Posterior vena cava (tissue), 2 donors: Measurements from ENCODE around the gene AP1G2. TPM values are rescaled to one million over a fixed set of nuclear protein-coding genes. Genes with fewer than 3 reads are reported as not detected.
"Not testable (repeated sequence)": the region's sequence is repeated elsewhere in the genome, so short reads cannot be mapped to it uniquely, and the experiment has no call there.

Source experiments
- DNase-seq: peaks from one replicate; pipeline ENCODE4 v3.0.0-alpha.2; 2020; ENCODE audit warnings: low spot score
- intact Hi-C, 2 donors: fragments of 100-400 bp; cut with DNase I; formaldehyde crosslinking; loops; one replicate each; pipeline versions ENCODE4 v1.14.1 to v1.14.2; 2022 to 2023
- long read RNA-seq, 2 donors: library from polyadenylated mRNA; unstranded; transcript quantifications; one replicate each; pipeline ENCODE4 v2.0.0, GENCODE V29; 2020 to 2021
- total RNA-seq, 2 donors: library from RNA; stranded (reverse); fragmentation: NEBNext Ultra II Directional; extraction: Animal tissue kit (Norgen Biotek cat#: 25700); gene quantifications; one replicate each; pipeline ENCODE4 v1.2.1, GENCODE V29; 2021
- donor health status: DM: yes; HTN: yes; CAD: no.
- donor health status: DM: yes; HTN: yes; CAD: no.

The AP1G2 gene, protein sequence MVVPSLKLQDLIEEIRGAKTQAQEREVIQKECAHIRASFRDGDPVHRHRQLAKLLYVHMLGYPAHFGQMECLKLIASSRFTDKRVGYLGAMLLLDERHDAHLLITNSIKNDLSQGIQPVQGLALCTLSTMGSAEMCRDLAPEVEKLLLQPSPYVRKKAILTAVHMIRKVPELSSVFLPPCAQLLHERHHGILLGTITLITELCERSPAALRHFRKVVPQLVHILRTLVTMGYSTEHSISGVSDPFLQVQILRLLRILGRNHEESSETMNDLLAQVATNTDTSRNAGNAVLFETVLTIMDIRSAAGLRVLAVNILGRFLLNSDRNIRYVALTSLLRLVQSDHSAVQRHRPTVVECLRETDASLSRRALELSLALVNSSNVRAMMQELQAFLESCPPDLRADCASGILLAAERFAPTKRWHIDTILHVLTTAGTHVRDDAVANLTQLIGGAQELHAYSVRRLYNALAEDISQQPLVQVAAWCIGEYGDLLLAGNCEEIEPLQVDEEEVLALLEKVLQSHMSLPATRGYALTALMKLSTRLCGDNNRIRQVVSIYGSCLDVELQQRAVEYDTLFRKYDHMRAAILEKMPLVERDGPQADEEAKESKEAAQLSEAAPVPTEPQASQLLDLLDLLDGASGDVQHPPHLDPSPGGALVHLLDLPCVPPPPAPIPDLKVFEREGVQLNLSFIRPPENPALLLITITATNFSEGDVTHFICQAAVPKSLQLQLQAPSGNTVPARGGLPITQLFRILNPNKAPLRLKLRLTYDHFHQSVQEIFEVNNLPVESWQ
- 10 to 100 TPM; 31.5 to 36.5 TPM for total RNA-seq
- long read RNA-seq, donor 1, partial matches to known transcripts = 0 of 7 reads
- long read RNA-seq, donor 1, other reads (novel, unspliced or antisense) = 4 of 7 reads
- long read RNA-seq, donor 2, partial matches to known transcripts = 2 of 34 reads
- long read RNA-seq, donor 2, other reads (novel, unspliced or antisense) = 29 of 34 reads

DNA sequence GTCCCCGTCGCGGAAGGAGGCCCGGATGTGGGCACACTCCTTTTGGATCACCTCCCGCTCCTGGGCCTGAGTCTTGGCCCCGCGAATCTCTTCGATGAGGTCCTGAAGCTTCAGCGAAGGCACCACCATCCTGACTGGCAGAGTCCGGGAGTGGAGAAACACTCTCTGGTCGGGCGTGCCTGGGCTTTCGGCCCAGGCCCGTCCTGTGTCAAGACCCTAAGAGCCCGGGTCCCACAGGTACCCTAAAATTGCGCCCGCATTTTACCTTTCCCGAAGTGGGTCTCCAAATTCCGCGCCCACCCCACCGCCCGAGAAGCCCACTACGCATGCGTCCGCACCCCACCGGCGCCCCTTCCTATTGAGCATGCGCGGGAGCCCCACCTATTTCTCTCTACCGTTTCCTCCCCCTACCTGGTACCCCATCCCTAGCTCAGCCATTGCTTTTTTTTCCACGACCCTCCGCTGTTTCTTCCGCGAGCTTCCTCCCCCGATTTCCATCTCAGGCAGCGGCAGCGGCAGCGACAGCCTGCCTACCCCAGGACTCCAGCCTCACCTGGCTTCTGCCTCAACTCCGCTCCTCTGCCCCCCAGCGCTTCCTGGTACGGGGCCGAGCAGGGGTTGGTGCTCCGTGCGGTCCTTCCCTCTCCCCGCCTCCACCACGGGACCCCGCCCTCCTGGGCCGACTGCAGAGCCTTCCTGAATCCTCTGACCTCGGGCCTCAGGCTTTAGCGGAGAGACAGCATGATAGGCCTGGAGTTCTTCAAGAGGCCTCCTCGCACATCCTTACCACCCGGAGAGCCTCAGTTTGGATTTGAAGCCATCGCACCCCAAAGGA, at the start of gene AP1G2:
AP1G2 (minus strand) TSS at position 606 of the 835 bp plus-strand sequence; CDS start at position 129, 477 bp downstream.
- intact Hi-C loops = loop anchor here in 1 of 2 donors (10.0 kb wide), 1 partner anchor 233 kb away; no protein-coding TSS in a partner anchor
- peak; percentile 95 for DNase-seq

DNA sequence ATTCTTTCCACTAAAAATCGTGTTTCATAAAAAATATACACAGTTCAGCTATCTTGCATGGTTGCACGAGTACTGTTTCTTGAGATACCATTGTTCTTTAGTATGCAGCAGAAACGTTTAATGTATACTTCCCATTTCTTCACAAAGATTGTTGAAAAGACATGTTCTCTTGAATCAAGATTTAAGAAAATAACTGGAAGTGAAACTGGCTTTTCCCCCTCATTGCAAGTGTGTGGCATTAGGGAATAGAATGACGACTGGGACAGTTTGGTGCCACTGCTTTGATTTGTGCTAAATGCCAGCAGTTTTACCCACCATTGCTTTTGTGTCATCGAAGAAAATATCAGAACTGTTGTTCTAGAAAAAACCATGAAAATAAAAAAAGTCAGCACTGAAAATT, 48.3 kb upstream of the AP1G2 start:
- DNase-seq = no peak
- intact Hi-C loops = no loop called here

DNA sequence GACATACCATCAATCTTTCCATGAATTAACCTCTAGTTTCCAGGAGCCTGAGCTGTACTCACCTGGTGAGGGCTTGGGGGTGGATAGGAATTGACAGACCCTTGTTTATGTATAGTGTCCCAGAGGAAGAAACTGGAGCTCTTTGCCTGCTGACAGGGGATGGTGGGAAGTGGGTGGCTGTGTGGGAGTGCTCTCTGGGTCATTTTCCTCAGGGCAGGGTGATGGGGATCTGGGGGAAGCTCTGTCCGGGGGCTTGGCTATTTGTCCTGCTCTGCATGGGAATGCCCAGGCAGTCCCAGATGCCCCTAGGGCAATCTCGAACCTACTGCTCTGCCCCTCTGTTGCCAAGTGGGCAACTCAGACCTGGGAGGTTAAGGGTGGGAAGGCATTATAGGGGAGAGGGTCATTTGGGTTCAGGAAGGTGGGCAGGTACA, 46.8 kb upstream of the AP1G2 start:
- intact Hi-C loops = no loop called here
- no peak for DNase-seq

DNA sequence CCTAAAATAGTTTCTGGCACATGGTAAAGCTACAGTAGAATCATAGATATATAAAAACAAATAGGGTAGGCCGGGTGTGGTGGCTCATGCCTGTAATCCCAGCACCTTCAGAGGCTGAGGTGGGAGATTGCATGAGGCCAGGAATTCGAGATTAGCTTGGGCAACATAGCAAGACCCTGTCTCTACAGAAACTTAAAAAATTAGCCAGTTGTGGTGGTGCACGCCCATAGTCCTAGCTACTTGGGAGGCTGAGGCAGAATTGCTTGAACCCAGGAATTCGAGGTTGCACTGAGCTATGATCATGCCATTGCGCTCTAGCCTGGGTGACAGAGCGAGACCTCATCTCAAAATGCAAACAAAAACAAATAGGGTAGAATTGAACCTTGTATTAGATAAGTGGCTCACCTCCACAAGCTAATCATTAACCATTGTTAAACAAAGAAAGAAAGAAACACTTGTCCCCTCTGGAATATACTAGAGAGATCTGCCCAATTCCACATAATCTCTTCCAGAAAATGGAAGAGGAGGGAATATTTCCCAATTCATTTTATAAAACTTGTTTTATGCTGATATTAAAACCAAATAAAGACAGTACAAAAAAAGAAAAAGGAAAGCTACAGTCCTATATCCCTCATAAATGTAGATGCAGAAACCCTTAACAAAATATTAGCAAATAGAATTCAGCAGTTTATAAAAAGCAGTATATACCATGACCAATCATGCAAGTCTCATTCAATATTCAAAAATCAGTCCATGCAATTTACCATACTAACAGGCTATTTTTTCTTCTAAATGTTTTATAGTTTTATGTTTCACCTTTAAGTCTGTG, 45.9 kb upstream of the AP1G2 start:
- intact Hi-C loops = no loop called here
- DNase-seq = no peak

DNA sequence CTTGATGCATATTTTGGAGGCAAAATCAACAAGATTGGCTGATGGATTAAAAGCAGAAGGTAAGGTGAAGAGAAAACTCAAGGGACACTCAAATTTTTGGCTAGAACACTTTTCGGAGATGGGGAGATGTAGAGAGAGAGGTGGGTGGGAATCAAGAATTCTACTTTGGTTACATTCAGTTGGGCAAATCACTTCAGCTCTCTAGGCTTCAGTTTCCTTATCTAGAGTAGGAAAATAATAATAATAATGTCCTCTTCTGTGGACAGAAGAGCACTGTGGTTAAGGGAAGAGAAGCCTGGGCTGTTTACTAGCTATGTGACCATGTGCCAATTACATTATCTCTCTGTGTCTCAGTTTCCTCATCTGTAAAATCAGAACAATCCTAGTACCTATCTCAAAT, 45.2 kb upstream of the AP1G2 start:
- intact Hi-C loops = no loop called here
- no peak for DNase-seq

DNA sequence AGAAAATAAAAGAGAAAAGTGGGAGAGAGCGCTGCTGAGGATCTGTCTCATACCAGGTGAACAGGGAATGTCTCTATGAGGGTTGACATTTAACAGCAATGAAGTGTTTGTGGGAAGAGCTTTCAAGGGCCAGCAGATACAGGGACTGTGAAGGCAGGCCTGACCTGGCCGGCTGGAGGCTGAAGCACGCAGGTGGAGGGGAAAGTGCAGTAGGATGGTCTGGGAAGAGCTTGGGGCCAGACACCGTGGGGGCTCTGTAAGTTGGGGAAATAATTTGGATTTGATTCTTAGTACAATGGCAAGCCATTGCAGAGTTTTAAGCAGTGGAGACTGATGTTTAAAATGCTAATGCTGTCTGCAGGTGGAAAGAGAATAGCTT, 44.8 kb upstream of the AP1G2 start:
- intact Hi-C loops = no loop called here
- DNase-seq = no peak

DNA sequence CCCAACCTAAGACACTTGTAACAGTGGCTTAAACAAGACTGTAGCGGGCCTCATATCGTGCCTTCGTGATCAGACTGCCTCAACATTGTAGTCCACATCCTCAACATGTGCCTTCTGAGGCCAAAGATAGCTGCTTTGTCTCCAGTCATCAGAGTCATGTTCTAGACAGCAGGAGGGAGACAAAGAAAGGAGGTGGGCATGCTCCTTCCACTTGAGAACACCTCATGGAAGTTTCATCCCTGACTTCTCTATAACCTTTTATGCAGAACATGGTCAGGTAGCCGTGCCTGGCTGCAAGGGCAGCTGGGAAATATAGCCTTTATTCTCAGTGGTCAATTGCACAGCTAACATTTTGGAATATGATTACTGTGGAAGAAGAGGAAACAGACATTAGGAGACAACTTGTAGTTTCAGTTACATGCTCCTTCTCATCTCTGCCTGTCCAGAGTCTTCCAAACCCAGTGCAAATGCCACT, 43.3 kb upstream of the AP1G2 start:
- DNase-seq = no peak
- intact Hi-C loops = no loop called here

DNA sequence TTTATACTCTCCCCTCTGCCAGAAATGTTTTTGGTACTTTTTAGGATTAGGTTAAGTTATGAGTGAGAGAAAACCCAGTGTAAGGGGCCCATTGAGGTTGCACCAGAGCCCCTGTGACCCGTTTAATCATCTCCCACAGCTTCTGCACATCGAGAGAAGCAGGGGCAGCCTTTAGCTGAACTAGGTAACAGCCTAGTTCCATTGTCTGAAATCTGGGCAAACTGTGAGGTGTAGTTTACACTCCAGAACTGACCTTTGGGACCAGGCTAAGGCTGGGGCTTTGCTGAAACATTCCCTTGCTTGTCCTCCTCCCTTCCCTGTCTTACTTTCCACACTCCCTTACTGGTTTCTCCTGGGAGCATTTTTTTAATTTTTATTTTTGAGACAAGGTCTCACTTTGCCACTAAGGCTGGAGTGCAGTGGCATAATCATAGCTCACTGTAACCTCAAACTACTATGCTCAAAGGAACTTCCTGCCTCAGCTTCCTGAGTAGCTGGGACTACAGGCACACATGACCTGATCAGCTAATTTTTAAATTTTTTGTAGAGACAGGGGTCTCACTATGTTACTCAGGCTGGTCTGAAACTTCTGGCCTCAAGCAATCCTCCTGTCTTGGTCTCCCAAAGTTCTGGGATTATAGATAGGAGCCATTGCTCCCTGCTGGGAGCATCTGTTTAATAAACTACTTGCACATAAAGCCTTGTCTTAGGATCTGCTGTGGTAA, 42.7 kb upstream of the AP1G2 start:
- intact Hi-C loops = no loop called here
- no peak for DNase-seq

DNA sequence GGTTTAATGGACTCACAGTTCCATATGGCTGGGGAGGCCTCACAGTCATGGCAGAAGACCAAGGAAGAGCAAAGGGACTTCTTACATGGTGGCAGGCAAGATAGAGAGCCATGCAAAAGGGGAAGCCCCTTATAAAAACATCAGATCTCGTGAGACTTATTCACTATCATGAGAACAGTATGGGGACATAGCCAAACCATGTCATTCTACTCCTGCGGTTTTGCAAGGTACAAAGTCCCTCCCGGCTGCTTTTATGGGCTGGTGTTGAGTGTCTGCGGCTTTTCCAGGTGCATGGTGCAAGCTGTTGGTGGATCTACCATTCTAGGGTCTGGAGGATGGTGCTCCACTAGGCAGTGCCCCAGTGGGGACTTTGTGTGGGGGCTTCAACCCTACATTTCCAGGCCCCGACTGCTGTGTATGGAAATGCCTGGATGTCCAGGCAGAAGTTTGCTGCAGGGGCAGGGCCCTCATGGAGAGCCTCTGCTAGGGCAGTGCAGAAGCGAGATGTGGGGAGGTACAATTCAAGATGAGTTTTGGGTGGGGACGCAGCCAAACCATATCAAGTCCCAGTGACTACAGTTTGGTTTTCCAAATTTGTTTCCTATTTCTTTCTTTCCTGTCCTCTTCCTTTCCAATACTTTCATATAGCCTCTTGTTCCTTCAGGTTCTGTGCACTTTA, 42.0 kb upstream of the AP1G2 start:
- intact Hi-C loops, DNase-seq: not testable (repeated sequence)

DNA sequence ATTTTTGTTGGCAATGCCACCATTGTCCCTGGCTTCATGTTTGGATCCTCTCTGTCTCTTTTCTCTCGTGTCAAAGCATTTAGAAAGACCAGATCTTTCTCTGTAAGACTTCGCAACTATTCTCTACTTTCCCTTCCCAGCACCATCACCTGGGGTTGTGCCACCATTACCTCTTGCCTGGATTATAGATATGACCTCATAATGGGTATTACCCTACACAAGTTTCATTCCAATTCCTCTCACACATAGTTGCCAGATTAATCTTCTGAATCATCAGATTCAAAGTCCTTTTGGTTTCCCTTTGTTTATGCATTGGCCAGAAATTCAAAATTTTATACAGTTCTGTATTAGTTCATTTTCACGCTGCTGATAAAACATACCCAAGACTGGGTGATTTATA, 41.4 kb upstream of the AP1G2 start:
- intact Hi-C loops = no loop called here
- no peak for DNase-seq

DNA sequence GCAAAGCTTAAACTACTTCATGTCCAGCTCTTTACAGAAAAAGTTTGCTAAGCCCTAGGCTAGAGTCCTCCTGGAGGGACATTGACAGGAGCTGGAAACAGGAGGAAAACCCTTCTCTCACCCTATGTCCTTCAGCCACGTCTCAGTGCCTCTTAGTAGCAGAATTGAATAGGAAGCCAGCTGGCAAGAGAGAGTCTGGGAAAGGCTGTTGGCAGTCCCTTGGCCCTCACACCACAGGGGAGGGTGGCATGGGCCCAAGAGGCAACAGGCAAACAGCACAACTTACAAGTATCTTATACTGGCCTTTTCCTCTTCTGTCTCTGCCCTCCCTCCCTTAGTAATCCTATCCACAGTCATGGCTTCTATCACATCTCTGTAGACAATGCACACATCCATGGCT, 40.9 kb upstream of the AP1G2 start:
- no peak for DNase-seq
- intact Hi-C loops = no loop called here

DNA sequence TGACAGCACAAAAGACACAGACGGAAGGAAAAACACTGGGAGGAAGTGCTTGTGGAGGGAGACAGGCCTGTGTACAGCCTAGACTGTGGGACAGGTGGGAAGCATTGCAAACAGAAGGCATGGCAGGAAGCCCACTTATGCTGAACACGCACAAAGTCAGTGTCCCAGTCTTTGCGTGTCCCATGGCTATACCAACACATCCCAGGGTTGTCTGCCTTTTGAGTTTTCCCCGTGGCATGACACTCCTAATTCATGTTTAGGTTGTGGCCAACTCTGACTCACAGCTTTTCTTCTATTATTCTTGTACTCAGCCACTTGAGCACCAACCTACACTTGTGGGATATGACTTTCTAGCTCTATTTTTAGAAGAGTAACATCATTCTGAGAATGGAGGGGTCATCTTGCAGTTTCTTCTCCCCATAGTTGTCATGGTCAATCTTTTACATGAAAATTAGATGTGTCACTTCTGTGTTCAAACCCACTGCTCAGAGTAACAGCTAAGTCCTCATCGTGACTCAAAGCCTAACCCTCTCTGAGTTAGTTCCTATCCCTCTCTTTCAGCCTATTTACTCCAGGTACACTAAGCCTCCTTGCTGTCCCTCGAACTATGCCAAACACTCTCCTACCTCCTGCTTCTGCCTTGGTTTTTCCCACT, 38.5 kb upstream of the AP1G2 start:
- DNase-seq = no peak
- intact Hi-C loops = no loop called here

DNA sequence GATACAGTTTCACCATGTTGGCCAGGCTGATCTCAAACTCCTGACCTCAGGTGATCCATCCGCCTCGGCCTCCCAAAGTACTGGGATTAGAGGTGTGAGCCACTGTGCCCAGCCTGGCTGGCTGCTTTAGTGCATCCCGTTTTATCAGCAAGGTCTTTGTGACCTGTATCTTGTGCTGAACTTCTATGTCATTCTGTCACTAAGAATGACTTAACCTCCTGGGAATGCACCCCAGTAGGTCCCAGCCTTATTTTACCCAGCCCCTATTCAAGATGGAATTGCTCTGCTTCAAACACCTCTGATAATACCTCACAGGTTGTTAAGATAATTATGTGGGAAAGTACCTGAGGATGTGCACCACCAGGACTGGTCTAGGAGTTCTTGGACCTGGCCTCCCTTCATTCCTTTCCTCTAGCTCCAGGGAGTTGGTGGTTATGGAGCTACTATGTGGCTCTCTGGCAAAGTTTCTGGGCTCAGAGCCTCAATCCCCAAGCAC, 37.1 kb upstream of the AP1G2 start:
- intact Hi-C loops = no loop called here
- no peak for DNase-seq

DNA sequence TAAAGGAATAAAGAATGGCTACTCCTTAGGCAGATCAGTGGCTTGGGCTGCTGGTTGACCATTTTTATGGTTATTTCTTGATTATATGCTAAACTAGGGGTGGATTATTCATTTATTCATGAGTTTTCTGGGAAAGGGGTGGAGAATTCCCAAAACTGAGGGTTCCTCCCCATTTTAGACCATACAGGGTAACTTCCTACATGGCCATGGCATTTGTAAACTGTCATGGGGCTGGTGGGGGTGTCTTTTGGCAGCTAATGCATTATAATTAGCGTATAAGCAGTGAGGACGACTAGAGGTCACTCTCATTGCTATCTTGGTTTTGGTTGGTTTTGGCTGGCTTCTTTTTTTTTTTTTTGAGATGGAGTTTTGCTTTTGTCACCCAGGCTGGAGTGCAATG, 36.6 kb upstream of the AP1G2 start:
- no peak for DNase-seq
- intact Hi-C loops = no loop called here

DNA sequence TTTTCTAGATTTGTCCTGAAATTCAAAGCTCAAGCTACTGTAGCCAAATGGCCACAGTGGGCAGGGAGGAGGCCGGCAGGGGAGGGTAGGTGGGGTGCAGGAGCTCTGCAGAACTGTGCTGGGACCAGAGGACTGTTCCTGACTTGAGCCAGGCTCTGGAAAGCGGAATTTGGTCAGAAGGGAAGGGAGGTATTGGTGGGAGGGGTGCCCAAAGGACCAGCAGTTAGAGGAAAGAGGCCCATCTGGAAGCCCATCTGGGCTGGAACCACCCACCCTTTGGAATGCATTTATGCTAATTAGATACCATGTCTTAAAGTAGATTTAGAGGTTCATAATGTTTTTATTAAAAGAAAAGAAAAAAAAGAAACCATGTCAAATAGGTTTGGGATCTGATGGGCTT, 35.5 kb upstream of the AP1G2 start:
- intact Hi-C loops = no loop called here

DNA sequence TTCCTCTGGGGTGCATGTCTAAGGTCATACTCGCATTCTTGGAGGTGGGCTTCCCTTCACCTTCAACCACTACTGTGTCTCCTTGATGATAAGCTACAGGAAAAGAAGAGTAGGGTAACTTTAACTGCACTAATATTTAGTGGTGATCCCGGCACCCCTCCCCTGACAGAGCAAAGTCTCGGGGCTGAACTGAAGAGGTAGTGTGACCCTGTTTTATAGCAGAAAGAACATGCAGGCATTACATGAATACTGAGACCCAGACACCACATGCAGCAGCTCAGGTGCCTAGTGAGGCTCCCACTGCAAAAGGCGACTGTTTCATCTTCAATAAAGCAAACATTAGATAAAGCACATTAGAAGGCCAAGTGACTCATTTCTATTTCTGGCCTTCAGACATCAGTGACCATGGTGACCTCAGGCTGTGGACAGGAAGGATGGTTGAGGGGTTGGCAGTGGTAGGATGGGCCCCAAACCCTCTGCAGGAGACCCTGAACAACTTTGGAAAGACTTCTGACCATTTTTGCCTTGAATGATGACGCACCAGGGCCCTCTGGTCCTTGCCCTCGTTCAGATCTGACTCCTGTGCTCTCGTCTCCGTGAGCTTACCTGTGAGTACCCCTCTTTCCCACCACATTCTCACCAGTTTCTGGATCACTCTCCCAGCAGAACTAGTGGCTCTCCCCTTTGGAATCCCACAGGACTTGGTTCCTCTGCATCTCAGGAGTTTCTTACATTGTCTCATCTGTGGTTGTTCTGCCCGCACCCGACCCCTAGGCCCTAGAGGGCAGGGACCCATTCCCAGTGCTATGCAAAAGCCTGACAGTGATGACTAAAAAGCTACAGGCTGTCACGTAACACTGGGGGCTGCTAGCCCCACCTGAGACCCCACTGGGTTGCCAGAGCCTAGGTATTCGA, 34.8 kb upstream of the AP1G2 start:
- intact Hi-C loops = no loop called here
- no peak for DNase-seq

More for the DNA sequence above, 35.5 kb upstream of the AP1G2 start:
- no peak for DNase-seq
